ENCODE data around the gene MAPK14.

- TF ChIP-seq GATA2 (IDR thresholded peaks at IDR 0.05; ENCODE audit: insufficient read depth, insufficient read length, low read depth, low read length) (no peak), CTCF (IDR thresholded peaks at IDR 0.05; ENCODE audit: extremely low read depth in 1 of 2, insufficient read depth in 1 of 2, low read depth in 1 of 2, low read length in 2 of 2) (no peak), MYC (IDR thresholded peaks at IDR 0.05; ENCODE audit: low read depth, low read length) (no peak), POLR2A (IDR thresholded peaks at IDR 0.05; ENCODE audit: low read depth, low read length) (no peak), MAX (IDR thresholded peaks at IDR 0.05; ENCODE audit: insufficient read depth, insufficient read length) (no peak), JUN (IDR thresholded peaks at IDR 0.05; ENCODE audit: borderline replicate concordance, insufficient read depth, insufficient read length, low read depth) (no peak)
Measured at GRCh38 chr6:36025932-36026327, 1.7 kb upstream of the MAPK14 start.
